Breast epithelium (tissue), 4 donors: ENCODE measurements around the gene TMPRSS6. TPM values are rescaled to one million over a fixed set of nuclear protein-coding genes. Genes with fewer than 3 reads are reported as not detected.

Experiments
- DNase-seq, 2 donors: peaks; one replicate each; pipeline ENCODE4 v3.0.0-alpha.2; 2019; ENCODE audit warnings: low spot score in 2 of 2
- H3K27ac ChIP-seq, 2 donors: fragments of 200-600 bp; sonication (generic) in 1 of 2; one replicate each; pipeline ENCODE4 v1.5.1; 2016 to 2019; ENCODE audit warnings: mild to moderate bottlenecking in 1 of 2
- H3K27me3 ChIP-seq, 2 donors: fragments of 200-600 bp; sonication (generic) in 1 of 2; one replicate each; pipeline versions ENCODE4 v1.5.1 to v1.6.0; 2017 to 2019; ENCODE audit warnings: control low read depth in 1 of 2, mild to moderate bottlenecking in 1 of 2
- H3K36me3 ChIP-seq: fragments of 200-600 bp; one replicate; pipeline ENCODE4 v1.5.1; 2019
- H3K4me1 ChIP-seq, 2 donors: fragments of 200-600 bp; sonication (generic); one replicate each; pipeline ENCODE4 v1.5.1; 2016 to 2019; ENCODE audit warnings: control low read depth in 1 of 2
- H3K4me3 ChIP-seq, 3 donors: fragments of 200-600 bp; sonication (generic); 1 replicate in 2 of 3; 2 replicates in 1 of 3; pipeline ENCODE4 v1.5.1; 2016 to 2019; ENCODE audit warnings: mild to moderate bottlenecking in 3 of 3, moderate library complexity in 2 of 3
- H3K9me3 ChIP-seq, 2 donors: fragments of 200-600 bp; sonication (generic) in 1 of 2; one replicate each; pipeline ENCODE4 v1.5.1; 2016 to 2019; ENCODE audit warnings: control low read depth in 1 of 2
- POLR2A ChIP-seq: fragments of 450-650 bp; IDR thresholded peaks from one replicate; pipeline ENCODE4 v1.6.1; 2016; ENCODE audit warnings: antibody characterized with exemption, mild to moderate bottlenecking, moderate library complexity
- POLR2AphosphoS5 ChIP-seq, 3 donors: sonication (generic); formaldehyde crosslinking; IDR thresholded peaks; one replicate each; pipeline ENCODE4 v1.6.1; 2017; ENCODE audit warnings: antibody characterized with exemption in 3 of 3
- intact Hi-C: fragments of 100-400 bp; cut with DNase I; formaldehyde crosslinking; loops from one replicate; pipeline ENCODE4 v1.15.1; 2023; ENCODE audit warnings: low total_unique reads
- total RNA-seq, 3 donors: library from RNA; depleted of rRNA; stranded (reverse); fragments of >200 nt; gene quantifications; one replicate each; pipeline ENCODE4 v1.1.0, GENCODE V29; 2016
- TF ChIP-seq, protein P1 (sequence below), 3 donors: fragments of 450-650 bp; IDR thresholded peaks; one replicate each; pipeline ENCODE4 v1.5.1; 2016 to 2017; ENCODE audit warnings: antibody characterized with exemption in 3 of 3, mild to moderate bottlenecking in 3 of 3, moderate library complexity in 3 of 3

The TMPRSS6 gene
- total RNA-seq, 3 donors from 2014 or later, result 0.88 TPM; not detected in 2

- Histone ChIP-seq H3K27ac (no peak overlapping the region), H3K4me3 (no peak overlapping the region), H3K36me3 (no peaks in the 10 kb centered on the region), H3K9me3 (no peaks in the 10 kb centered on the region), H3K4me1 (no peaks in the 10 kb centered on the region), H3K27me3 (no peaks in the 10 kb centered on the region)
- TF ChIP-seq POLR2AphosphoS5 (IDR thresholded peaks at IDR 0.05), result no peak
- TF ChIP-seq, protein P1, sequence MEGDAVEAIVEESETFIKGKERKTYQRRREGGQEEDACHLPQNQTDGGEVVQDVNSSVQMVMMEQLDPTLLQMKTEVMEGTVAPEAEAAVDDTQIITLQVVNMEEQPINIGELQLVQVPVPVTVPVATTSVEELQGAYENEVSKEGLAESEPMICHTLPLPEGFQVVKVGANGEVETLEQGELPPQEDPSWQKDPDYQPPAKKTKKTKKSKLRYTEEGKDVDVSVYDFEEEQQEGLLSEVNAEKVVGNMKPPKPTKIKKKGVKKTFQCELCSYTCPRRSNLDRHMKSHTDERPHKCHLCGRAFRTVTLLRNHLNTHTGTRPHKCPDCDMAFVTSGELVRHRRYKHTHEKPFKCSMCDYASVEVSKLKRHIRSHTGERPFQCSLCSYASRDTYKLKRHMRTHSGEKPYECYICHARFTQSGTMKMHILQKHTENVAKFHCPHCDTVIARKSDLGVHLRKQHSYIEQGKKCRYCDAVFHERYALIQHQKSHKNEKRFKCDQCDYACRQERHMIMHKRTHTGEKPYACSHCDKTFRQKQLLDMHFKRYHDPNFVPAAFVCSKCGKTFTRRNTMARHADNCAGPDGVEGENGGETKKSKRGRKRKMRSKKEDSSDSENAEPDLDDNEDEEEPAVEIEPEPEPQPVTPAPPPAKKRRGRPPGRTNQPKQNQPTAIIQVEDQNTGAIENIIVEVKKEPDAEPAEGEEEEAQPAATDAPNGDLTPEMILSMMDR (IDR thresholded peaks at IDR 0.05), result no peak
- no peak for TF ChIP-seq POLR2A
- DNase-seq, result no peak
- intact Hi-C loops, result no loop called here
Observed at GRCh38 chr22:37045958-37046357, 63.6 kb downstream of the TMPRSS6 start.

DNA sequence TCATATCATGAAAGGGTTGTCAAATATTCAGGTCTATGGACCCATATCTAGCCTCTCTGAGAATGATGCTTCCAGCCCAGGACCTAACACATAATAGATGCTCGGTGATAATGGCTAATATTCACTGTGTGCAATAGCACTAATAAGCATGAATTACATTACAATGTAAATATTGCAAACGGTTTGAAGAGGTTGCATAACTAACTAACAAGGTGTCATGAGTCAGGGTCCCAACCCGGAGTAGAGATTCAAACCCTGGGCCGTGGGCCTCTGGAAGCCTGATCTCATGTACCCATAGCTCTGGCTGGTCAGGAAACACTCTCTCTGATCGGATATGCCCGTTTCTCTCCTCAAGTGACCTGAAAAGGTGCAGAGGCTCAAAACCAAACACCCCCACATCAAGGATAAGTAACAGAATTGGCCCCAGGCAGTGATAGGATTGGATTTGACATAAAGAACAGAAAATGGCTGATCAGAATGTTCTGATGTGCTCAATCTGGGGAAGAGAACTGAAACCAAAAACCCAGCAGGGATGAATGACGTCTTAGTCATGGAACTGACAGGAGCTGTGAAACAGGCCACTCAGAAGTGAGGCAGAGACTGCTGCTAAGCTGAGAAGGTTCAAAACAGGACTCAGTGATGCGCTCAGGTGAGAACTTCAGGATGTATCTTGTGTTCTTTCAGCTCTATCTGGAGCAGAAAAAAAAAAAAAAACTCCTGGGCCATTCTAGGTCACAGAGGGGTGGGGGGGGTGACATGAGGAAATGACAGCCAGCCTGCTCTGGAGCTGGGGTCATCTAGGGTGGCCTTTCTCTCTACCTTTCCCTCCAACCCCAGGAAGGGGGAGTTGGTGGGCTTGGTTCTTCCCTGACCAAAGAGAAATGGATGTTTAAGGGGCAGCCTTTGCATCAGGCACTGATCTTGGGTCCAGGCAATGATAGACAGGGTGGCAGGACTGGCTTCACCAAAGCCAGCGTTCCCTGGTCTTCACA lies 64.6 kb downstream of the TMPRSS6 start:
- H3K27ac ChIP-seq, result no peak overlapping the region
- H3K36me3 ChIP-seq, result no peaks in the 10 kb centered on the region
- no peaks in the 10 kb centered on the region for H3K9me3 ChIP-seq
- H3K4me1 ChIP-seq, result no peaks in the 10 kb centered on the region
- TF ChIP-seq POLR2AphosphoS5 (IDR thresholded peaks at IDR 0.05) (no peak), POLR2A (no peak)
- TF ChIP-seq, protein P1 (IDR thresholded peaks at IDR 0.05), result no peak
- no peak overlapping the region for H3K4me3 ChIP-seq
- intact Hi-C loops, result no loop called here
- DNase-seq, result no peak
- no peaks in the 10 kb centered on the region for H3K27me3 ChIP-seq

DNA sequence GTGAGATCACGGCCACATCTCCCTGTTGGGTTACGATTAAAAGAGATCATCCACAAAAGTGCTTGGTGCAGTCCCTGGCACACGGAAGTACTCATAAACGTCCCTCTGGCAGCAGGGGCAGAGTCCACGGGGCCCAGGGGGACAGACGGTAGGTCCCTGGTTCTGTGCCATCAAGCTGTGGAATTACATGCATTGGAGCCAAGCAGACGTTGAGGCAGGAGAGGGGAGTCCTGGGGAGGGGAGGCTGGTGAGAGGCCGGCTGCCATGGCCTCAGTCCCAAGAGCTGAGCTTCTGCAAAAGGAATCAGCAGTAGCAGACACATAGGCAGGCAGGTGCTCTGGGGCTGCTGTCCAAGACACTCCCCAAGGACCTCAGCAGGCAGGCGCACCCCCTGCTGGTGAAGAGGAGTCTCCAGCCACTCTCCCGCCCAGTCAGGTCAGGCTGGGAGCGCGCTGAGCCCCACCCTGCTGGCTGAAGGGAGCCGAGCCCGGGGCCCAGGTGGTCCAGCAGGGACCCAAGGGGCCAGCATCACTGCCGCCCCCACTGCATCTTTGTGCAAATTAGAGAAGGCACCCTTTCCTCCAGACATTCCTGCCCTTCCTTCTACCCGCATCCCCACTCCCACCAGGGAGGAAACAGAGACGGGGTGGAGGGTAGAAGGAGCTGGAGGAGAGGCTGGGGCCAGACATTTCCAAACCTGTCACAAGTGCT lies 65.5 kb downstream of the TMPRSS6 start:
- intact Hi-C loops, result no loop called here
- Histone ChIP-seq H3K36me3 (no peaks in the 10 kb centered on the region), H3K27me3 (no peaks in the 10 kb centered on the region), H3K27ac (no peak overlapping the region), H3K4me1 (no peaks in the 10 kb centered on the region), H3K9me3 (no peaks in the 10 kb centered on the region), H3K4me3 (no peak overlapping the region)
- TF ChIP-seq, protein P1 (IDR thresholded peaks at IDR 0.05), result peak; percentile 14 to 68 (median 44)
- no peak for TF ChIP-seq POLR2AphosphoS5 (IDR thresholded peaks at IDR 0.05)
- DNase-seq, result peak; percentile 57 to 71

DNA sequence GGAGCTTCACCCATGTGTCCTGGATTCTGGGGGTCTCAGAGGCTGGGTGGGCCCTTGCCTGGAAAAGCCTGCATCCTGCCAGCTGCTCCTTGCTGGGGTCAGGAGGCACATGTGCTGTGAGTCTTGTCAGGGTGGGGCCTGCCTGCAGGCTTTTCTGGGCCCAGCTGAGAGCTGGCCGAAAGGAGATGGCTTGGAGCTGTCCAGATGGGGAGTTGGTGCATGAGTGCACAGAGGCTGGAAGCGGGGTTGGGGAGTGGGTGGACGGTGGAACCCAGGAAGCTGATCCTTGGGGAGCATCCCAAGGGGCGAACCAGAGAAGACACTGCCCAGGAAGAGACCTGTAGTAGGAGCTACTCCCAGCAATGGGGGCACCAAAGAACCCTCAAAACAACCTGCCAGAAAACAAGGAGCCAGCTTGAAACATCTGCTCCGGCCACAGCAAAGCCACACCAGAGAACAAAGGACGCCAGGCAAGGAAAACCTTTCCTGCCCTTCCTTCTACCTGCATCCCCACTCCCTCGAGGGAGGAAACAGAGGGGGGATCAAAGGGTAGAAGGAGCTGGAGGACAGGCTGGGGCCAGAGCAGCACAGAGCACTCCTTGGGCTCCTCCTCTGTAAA lies 66.2 kb downstream of the TMPRSS6 start:
- DNase-seq, result no peak
- Histone ChIP-seq H3K27me3 (no peaks in the 10 kb centered on the region), H3K4me1 (no peaks in the 10 kb centered on the region), H3K27ac (no peak overlapping the region), H3K36me3 (no peaks in the 10 kb centered on the region), H3K9me3 (no peaks in the 10 kb centered on the region), H3K4me3 (no peak overlapping the region)
- intact Hi-C loops, result no loop called here
- no peak for TF ChIP-seq POLR2A
- TF ChIP-seq, protein P1 (IDR thresholded peaks at IDR 0.05), result no peak
- no peak for TF ChIP-seq POLR2AphosphoS5 (IDR thresholded peaks at IDR 0.05)
